ENCODE results near the gene TLK2.
"Not testable (repeated sequence)": the region's sequence is repeated elsewhere in the genome, so short reads cannot be mapped to it uniquely, and the experiment has no call there.

The TLK2 gene

GRCh38 chr17:62478424-62478879 is at the start of gene TLK2:
Gene TLK2 (plus strand): TSS chr17:62478825. CDS start chr17:62481126, 2,301 bp downstream.
- in situ Hi-C loops (cut with MboI; ENCODE audit: low sequenced_read_pairs) = no loop called here

- in situ Hi-C loops (cut with MboI; ENCODE audit: low sequenced_read_pairs) = not testable (repeated sequence)
Observed at GRCh38 chr17:62435251-62435650, 43.4 kb upstream of the TLK2 start.

DNA sequence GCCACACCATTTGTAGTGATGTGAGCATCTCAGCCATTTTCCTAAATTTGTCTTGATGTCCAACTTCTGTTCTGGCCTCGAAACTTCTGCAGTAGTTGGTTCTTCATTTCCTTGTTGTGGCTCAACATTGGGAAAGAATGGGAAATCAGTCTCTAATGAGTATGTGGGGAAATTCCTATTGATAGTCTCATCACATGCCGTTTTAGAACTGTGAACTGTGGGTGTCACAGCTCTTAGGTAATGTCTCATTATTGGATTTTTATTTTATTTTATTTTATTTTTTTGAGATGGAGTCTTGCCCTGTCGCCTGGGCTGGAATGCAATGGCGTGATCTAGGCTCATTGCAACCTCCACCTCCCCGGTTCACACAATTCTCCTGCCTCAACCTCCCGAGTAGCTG is 37.4 kb upstream of the TLK2 start:
- in situ Hi-C loops (cut with MboI; ENCODE audit: low sequenced_read_pairs) = not testable (repeated sequence)

GRCh38 chr17:62444063-62444462 is 34.6 kb upstream of the TLK2 start:
- in situ Hi-C loops (cut with MboI; ENCODE audit: low sequenced_read_pairs) = no loop called here

GRCh38 chr17:62445791-62446190 is 32.8 kb upstream of the TLK2 start:
- in situ Hi-C loops (cut with MboI; ENCODE audit: low sequenced_read_pairs) = not testable (repeated sequence)

- in situ Hi-C loops (cut with MboI; ENCODE audit: low sequenced_read_pairs) = not testable (repeated sequence)
Observed at GRCh38 chr17:62452195-62452594, 26.4 kb upstream of the TLK2 start.

GRCh38 chr17:62453041-62453440 is 25.6 kb upstream of the TLK2 start:
- in situ Hi-C loops (cut with MboI; ENCODE audit: low sequenced_read_pairs) = not testable (repeated sequence)

- in situ Hi-C loops (cut with MboI; ENCODE audit: low sequenced_read_pairs) = not testable (repeated sequence)
Observed at GRCh38 chr17:62453656-62454055, 25.0 kb upstream of the TLK2 start.

DNA sequence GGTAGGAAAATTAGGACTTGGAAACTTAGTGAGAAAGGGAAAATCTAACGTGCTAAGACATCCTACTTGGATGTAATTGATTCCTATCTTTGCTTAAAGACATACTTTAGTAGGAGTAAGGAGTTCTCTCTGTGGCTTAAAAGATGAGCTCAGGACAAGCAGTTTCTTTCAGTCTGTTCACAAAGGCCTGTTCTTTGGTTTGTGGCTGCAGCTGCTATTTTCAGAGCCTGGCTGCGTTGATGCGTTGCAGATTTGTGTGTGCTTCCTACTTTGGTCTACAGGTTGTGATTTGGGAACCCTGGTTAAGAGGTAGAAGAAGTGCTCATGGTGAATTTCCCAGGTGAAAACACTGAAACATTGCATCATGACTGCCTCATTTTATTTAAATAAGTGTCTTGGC is 24.5 kb upstream of the TLK2 start:
- in situ Hi-C loops (cut with MboI; ENCODE audit: low sequenced_read_pairs) = not testable (repeated sequence)

- in situ Hi-C loops (cut with MboI; ENCODE audit: low sequenced_read_pairs) = no loop called here
Observed at GRCh38 chr17:62456016-62456415, 22.6 kb upstream of the TLK2 start.

GRCh38 chr17:62458483-62458882 is 20.1 kb upstream of the TLK2 start:
- in situ Hi-C loops (cut with MboI; ENCODE audit: low sequenced_read_pairs) = not testable (repeated sequence)

DNA sequence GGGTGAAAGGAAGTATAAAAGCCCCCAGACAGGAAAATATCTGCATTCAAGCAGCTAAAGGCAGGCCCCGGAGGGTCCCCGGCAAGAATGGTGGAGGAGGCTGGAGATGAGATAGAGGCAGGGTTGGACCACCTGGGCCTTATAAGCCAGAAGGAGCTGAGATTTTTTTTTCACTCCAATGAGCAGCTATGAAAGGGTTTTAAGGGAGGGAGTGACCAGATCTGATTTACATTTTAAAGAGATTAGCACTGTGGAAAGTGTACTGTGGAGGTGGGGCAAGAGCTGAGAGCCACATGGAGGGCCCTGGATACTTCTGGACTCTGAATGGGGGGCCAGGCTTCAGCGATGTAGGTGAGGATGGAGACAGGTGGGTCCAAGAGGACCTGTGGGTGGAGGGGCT is 14.2 kb upstream of the TLK2 start:
- in situ Hi-C loops (cut with MboI; ENCODE audit: low sequenced_read_pairs) = not testable (repeated sequence)

- in situ Hi-C loops (cut with MboI; ENCODE audit: low sequenced_read_pairs) = not testable (repeated sequence)
Observed at GRCh38 chr17:62465271-62465670, 13.4 kb upstream of the TLK2 start.

- in situ Hi-C loops (cut with MboI; ENCODE audit: low sequenced_read_pairs) = not testable (repeated sequence)
Observed at GRCh38 chr17:62470666-62471379, 7.8 kb upstream of the TLK2 start.

- in situ Hi-C loops (cut with MboI; ENCODE audit: low sequenced_read_pairs) = not testable (repeated sequence)
Observed at GRCh38 chr17:62471380-62471880, 7.2 kb upstream of the TLK2 start.

DNA sequence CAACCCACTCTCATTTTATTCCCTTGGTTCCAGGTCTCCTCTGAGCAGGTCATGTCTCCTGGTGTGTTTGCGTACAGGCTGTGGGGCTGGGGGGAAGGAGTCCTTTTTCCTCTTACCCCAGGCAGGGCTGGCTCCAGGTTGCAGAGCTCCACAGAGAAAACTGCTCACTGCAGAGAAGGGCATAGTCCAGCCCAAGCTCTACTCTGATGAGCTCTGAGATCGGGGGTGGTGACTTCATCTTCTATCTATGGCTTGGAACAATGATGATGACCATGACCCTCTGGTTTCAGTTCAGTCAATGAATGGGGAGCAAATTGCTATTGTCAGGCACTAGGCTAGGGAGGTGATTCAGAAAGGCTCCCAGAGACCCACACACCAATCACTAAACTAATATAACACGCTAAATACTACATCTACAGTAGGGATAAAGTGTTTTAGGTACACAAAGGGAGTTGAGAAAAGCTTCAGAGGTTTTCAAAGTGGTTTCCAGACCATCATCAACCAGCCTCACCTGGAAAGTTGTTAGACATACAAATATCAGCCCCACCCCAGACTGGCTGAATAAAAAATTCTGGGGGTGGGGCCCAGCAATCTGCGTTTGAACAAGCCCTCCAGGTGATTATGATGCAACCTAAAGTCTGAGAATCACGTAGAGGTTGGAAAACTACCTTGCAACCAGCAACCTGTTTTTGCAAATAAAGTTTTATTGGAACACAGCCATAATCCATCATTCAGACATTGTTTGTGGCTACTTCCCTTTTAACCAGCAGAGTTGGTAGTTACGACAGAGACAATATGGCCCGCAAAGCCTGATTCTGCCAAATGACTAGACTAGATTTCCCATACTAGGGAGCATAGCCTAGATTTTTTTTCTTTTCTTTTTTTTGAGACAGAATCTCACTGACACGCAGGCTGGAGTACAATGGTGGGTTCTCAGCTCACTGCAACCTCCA is 5.3 kb upstream of the TLK2 start:
- in situ Hi-C loops (cut with MboI; ENCODE audit: low sequenced_read_pairs) = not testable (repeated sequence)

DNA sequence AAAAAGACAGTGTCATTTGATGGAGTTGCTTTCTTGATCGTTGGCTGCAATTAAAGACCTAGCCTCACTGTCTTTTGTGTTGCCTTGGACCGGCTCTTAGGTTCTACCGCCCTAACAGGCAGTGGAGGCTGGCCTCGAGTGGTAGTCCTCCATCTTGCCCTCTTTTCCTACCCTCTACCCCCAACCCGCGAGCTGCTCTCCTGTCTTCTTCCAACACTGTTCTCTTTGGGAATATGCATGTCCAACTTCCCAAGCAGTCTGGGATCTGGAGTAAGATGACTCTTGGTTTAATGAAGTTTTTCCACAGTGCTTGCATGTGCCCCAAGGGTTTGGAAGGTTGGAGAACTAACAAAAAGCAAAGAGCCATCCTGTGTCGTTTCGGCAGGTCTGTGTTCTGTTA is 1.5 kb upstream of the TLK2 start:
- in situ Hi-C loops (cut with MboI; ENCODE audit: low sequenced_read_pairs) = not testable (repeated sequence)

DNA sequence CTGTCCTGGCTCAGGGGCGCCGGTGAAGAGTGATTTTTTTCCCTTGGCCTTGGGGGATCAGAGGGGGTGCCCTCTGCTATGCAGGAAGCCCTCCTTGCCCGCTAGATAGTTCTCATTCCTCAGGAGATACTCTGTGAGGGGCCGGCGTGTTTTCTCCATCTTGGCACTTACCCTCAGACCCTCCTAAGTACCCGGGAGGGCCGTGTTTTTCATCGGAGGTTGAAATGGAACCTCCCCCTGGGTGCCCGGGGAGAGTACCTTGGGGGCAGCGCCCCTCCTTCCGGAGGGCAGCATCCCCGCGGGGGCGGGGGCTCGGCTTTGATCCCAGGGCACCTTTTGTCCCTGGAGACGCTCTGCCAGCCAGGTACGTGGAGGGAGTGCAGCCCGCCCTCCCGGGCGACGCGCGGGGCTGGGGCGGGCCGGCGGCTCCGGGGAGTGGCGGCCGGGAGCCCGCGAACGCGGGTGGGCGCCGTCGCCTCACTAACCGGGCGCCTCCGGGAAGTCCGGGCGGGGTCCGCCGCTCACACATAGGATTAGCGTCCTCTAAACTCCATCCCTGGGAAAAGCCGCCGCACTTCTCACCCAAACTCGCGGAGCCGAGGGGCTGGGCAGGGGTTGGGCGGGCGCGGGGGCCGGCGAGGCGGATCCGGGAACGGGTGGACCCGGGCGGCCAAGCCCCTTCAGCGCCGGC is 762 bp upstream of the TLK2 start:
- in situ Hi-C loops (cut with MboI; ENCODE audit: low sequenced_read_pairs) = not testable (repeated sequence)

- in situ Hi-C loops (cut with MboI; ENCODE audit: low sequenced_read_pairs) = not testable (repeated sequence)
Observed at GRCh38 chr17:62478880-62479638, 434 bp downstream of the TLK2 start.

DNA sequence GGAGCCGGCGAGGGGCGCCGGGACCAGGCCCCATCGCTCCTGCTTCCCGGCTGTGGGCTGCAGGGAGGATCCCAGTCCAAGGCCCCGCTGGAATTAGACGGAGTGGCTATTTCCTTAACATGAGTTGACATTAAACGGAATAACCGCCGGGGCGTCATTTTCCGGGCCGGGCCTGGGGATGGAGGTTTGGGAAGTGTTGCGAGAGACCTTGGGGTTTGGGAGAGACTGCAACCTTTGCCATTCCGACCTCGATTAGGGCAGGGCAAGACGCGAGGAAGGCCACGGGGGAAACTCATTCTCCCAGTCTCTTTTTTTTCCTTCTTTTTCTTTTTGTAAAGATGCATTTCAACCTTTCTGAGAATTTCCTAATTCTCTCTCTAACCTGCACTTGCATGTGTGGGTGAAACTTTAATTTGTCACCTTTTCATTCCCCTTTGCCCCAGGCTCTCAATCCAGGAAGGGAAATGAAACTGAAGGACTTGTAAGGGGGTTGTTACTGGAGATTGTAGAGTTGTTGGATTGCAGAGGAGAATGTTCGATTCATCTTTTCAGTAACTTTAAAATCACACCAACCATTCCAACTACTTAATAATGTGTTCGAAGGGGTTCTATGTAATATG is 1.1 kb downstream of the TLK2 start:
- in situ Hi-C loops (cut with MboI; ENCODE audit: low sequenced_read_pairs) = not testable (repeated sequence)
